Body of pancreas (tissue), 4 donors: Measurements from ENCODE around the gene NAMPT.

Source experiments
- CTCF ChIP-seq, 7 experiments: fragments of 450-650 bp in 4 of 7; fragments of 200-600 bp in 3 of 7; sonication (generic) in 3 of 7; IDR thresholded peaks; one replicate each; pipeline ENCODE4 v1.5.1; 2016 to 2019; ENCODE audit warnings: antibody characterized with exemption in 7 of 7
- POLR2A ChIP-seq, 3 donors: fragments of 450-650 bp; IDR thresholded peaks; one replicate each; pipeline ENCODE4 v1.6.1; 2016; ENCODE audit warnings: antibody characterized with exemption in 3 of 3, mild to moderate bottlenecking in 2 of 3

- no peak for TF ChIP-seq POLR2A (IDR thresholded peaks at IDR 0.05)
- TF ChIP-seq CTCF (IDR thresholded peaks at IDR 0.05): no peak
Observed at GRCh38 chr7:106206826-106207541, 77.8 kb downstream of the NAMPT start.
